Measurements from ENCODE around the gene ITPR1.

The ITPR1 gene

GRCh38 chr3:4540267-4540666 is 47.1 kb downstream of the ITPR1 start:
- no peak for DNase-seq (ENCODE audit: low read depth)
- no peak overlapping the region for H3K4me3 ChIP-seq (ENCODE audit: low read depth, low read length)
- TF ChIP-seq CTCF (IDR thresholded peaks at IDR 0.05; ENCODE audit: low read depth, low read length, missing control alignments) = no peak
- in situ Hi-C loops (cut with HindIII; ENCODE audit: low sequenced_read_pairs) = no loop called here

- DNase-seq (ENCODE audit: low read depth) = no peak
- H3K4me3 ChIP-seq (ENCODE audit: low read depth, low read length) = no peak overlapping the region
- no peak for TF ChIP-seq CTCF (IDR thresholded peaks at IDR 0.05; ENCODE audit: low read depth, low read length, missing control alignments)
- in situ Hi-C loops (cut with HindIII; ENCODE audit: low sequenced_read_pairs) = no loop called here
These were observed 50.0 kb downstream of the ITPR1 start for GRCh38 chr3:4543110-4543509.

DNA sequence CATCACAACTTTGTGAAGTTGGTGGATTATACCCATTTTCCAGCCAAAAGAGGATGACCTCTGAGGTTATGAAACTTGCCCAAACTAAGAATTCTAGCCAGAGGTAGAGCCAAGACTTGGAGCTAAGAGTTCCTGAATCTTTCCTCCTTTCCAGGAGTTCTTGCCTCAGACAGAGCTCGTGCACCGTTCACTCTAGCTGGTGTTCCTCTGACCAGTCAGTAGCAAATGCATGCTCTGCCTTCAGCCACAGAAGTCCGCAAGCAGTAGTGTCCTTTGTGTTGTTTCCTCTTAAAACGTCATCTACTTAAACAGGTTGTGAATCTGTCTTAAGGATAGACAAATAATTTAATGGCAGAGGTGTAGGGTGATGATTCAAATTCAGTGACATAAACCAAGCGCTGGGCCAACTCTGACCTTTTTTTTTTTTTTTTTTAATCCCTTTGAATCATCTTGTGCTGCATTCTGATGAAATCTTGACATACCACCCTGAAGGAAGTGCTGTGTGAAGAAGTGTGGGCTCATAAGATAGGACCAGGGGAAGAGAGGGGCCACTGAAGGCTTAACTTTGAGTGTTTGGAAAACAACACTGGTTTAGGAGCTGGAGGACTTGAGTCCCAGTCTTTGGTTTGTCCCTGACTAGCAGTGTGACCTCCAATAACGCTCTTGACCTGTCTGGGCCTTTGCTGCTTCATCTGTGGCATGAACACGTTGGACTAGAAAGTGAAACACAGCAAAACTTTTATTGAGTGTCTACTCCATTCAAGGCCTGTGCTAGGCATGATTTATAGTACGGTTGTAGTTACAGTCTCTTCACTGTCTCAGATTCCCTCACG is 53.4 kb downstream of the ITPR1 start:
- in situ Hi-C loops (cut with HindIII; ENCODE audit: low sequenced_read_pairs) = no loop called here
- no peak overlapping the region for H3K4me3 ChIP-seq (ENCODE audit: low read depth, low read length)
- TF ChIP-seq CTCF (IDR thresholded peaks at IDR 0.05; ENCODE audit: low read depth, low read length, missing control alignments) = no peak
- no peak for DNase-seq (ENCODE audit: low read depth)

- DNase-seq (ENCODE audit: low read depth) = no peak
- TF ChIP-seq CTCF (IDR thresholded peaks at IDR 0.05; ENCODE audit: low read depth, low read length, missing control alignments) = no peak
- in situ Hi-C loops (cut with HindIII; ENCODE audit: low sequenced_read_pairs) = no loop called here
- no peak overlapping the region for H3K4me3 ChIP-seq (ENCODE audit: low read depth, low read length)
These were observed 54.7 kb downstream of the ITPR1 start for GRCh38 chr3:4547799-4548198.

DNA sequence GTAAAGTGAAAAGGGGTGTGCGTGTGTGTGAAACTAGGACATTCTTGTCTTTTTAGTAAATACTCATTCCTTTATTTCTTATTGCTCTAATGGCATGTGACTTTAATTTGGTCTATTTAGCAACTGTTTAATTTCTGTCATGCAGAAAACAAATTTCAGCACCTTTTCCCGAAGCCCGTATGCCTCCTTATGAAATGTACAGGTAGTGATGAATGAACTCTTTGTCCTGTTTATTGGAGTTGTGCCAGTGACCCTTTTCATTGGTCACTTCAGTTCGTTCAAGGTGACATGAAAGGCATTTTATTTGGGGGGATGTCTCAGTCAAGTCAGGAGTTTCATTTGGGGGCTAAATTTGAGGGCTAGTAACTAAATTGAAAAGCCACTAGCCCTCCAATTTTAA is 55.2 kb downstream of the ITPR1 start:
- no peak for DNase-seq (ENCODE audit: low read depth)
- in situ Hi-C loops (cut with HindIII; ENCODE audit: low sequenced_read_pairs) = no loop called here
- no peak overlapping the region for H3K4me3 ChIP-seq (ENCODE audit: low read depth, low read length)
- no peak for TF ChIP-seq CTCF (IDR thresholded peaks at IDR 0.05; ENCODE audit: low read depth, low read length, missing control alignments)

GRCh38 chr3:4548780-4549179 is 55.6 kb downstream of the ITPR1 start:
- H3K4me3 ChIP-seq (ENCODE audit: low read depth, low read length) = no peak overlapping the region
- in situ Hi-C loops (cut with HindIII; ENCODE audit: low sequenced_read_pairs) = no loop called here
- no peak for TF ChIP-seq CTCF (IDR thresholded peaks at IDR 0.05; ENCODE audit: low read depth, low read length, missing control alignments)
- no peak for DNase-seq (ENCODE audit: low read depth)

Measured in astrocyte of the cerebellum (primary cell).